GM12875 (cell line): ENCODE results near the gene SIPA1L2.

ENCODE experiments used
- H3K4me3 ChIP-seq: one replicate; pipeline ENCODE4 v1.5.1; 2011; ENCODE audit warnings: low read depth, low read length, control low read depth
- TF ChIP-seq, protein P1 (sequence below): IDR thresholded peaks from 2 replicates; pipeline ENCODE4 v1.5.1; 2011; ENCODE audit warnings: low read depth, mild to moderate bottlenecking, control low read depth, inconsistent platforms, low read length, moderate library complexity, borderline replicate concordance; ENCODE audit not compliant: insufficient read depth

Gene SIPA1L2

DNA sequence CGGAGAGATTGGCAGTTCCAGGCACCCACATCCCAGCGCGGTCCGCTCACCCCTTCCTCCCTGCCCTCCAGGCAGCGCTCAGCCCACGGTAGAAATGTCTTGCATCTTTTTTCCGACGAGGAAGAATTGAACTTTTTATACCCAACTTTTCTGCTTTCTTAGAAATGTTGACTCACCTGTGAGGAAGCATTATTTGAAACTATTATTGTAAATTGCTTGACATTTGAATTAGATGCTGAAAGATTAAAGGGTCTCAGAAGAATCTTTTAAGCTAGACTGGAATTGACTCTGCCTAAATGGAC lies 912 bp upstream of the SIPA1L2 start:
- peak overlapping the region; percentile 58 for H3K4me3 ChIP-seq
- TF ChIP-seq, protein P1, sequence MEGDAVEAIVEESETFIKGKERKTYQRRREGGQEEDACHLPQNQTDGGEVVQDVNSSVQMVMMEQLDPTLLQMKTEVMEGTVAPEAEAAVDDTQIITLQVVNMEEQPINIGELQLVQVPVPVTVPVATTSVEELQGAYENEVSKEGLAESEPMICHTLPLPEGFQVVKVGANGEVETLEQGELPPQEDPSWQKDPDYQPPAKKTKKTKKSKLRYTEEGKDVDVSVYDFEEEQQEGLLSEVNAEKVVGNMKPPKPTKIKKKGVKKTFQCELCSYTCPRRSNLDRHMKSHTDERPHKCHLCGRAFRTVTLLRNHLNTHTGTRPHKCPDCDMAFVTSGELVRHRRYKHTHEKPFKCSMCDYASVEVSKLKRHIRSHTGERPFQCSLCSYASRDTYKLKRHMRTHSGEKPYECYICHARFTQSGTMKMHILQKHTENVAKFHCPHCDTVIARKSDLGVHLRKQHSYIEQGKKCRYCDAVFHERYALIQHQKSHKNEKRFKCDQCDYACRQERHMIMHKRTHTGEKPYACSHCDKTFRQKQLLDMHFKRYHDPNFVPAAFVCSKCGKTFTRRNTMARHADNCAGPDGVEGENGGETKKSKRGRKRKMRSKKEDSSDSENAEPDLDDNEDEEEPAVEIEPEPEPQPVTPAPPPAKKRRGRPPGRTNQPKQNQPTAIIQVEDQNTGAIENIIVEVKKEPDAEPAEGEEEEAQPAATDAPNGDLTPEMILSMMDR = no peak

DNA sequence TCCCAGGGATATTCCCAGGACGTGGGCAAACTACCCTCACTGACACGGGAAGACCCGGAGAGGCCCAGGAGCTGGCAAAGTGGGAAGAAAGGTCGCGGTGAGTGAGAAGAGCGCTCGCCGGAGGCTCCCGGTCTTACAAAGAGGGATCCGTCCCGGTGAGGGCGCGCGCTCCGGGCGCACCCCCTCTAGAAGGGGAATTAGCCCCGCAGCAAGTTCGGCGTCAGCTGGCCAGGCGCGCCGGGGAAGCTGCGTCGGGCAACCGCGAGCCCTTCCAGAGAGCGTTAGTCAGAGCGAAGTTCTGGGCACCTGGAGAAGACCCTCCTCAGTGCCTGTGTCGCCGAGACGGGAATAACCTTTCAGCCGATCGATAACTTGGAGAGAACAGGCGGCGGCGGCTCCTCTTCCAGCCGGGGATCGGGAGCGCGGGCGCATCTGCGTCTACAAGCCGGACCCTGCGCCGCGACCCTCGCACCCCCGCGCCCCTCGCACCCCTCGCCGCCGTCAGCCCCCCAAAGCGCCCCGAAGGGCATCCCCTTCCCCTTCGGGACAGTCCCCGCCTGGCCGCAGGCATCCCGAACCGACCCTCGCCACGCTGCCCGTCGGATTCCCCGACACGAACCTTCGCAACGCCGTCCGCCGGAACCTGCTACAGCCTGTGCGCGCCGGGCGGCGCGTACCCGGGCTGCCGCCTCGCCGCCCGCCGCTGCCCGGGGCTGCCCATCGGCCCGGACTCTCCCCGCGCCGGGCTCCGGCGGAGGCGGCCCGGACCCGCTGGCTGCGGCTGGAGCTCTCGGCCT lies 485 bp downstream of the SIPA1L2 start:
- H3K4me3 ChIP-seq = peak overlapping the region; percentile 58
- TF ChIP-seq, protein P1 = no peak

DNA sequence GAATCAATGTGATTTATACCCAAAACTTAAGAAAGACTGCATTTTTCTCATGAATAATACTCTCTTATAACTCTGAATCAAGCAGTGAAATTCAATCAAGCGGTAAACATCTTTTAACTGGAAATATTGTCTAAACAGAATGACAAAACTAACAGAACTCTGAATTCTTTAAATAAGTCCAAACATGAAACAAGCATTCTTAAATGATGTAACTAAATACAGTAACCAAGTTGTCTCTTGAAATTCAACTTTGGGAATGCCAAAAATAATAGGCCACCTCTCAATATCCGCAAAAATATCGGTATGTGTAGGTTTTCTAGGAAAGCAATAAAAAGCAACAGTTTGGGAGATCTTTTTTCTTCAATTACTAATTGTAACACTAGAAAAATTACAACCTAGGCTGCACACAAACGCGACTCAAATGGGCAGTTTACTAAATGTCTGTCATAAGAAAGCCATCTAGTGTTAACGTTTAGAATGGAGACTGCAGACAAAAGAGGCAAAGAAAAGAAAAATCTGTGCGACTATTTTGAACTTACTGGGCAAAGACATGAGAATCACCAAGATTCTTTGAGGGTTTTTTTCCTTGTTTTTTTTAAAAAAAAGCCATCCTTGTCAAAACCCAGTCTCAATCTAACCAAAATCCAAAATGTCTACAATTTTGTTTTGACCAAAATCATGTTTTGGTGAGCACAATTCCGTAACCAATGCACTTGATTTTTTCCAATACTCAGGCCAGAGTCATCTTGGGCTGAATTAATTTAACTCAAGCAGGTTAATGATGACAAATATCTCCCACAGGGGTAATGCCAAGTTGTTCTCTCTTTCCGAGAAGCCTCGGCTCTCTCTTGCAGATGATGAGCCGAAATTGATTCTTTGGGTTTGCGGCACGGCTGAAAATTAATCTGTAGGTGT lies 1.3 kb downstream of the SIPA1L2 start:
- H3K4me3 ChIP-seq = no peak overlapping the region
- TF ChIP-seq, protein P1 = no peak

DNA sequence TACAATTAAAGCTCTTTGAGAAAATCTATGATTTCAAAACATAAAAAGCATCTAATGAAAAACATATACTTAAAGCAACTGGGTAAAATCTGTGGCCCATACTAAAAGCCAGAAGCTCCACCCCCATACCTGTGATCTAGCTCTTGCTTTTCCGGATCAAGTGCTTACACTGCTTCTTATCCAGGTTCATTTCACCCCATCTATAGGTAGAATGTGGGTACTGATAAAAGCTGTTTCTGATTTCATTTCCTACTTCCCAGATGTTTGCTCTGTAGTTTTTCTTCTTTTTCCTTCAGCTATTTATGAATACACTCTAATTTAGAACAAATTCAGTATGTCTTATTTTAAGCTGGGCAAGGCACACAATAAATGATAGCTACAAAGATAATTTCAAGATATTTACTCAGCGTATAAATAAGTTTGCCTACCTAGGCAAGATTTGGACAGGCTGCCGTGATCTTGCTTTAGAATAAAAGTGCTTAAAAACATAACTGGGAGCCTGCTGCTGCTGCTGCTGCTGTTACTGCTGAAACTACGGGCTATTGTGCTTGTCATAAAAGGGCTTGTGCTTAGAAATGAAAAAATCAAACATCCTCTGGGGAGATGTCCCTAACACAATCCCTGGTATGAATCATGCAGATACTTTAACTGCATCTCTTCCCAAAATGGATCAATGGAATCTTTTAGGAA lies 2.1 kb downstream of the SIPA1L2 start:
- TF ChIP-seq, protein P1 = 0 out of 2 replicates have a peak, but pooled peaks have one; percentile 5
- no peak overlapping the region for H3K4me3 ChIP-seq

DNA sequence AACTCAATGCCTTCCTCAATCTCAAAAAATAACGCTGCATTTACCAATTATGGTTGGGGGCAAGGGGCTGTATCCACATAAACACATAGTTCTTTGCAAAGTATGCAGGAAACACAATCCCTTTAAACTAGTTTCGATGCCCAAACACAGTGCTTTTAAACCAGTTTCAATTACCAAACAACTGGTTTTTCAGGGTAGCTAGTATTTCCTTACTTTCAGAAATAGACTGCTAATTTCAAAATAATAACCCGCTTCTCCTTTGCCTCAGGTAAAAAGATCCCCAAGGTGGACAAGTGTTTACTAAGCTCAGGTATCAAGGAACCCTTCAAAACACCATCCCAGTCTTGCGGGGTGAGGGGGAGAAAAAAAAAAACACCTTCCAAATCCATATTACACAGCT lies 2.8 kb downstream of the SIPA1L2 start:
- no peak overlapping the region for H3K4me3 ChIP-seq
- TF ChIP-seq, protein P1 = no peak

DNA sequence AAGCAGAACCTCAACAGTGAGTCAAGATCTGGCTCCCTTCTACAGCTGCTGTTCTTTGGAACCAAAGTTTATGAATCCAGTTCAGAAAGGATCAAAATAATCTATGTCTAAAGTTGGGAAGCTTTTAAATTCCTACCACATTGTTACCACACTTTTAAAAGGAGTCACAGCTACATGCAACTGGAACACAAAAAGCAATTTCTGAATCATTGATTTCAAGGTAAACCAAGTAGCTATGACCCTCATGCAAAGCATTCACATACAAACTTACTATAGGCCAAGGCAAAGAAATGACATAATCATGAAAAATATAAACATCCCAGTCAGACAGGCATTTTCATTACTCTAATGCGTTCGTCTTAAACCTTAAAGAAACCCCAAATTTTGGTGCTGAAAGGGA lies 3.5 kb downstream of the SIPA1L2 start:
- TF ChIP-seq, protein P1 = no peak

More for the DNA sequence above, 3.5 kb downstream of the SIPA1L2 start:
- no peak overlapping the region for H3K4me3 ChIP-seq
